ENCODE results near the gene KPNA6. TPM values are rescaled to one million over a fixed set of nuclear protein-coding genes. Genes with fewer than 3 reads are reported as not detected.
A peak's percentile ranks its signal among the peaks of the same experiment; 100 is the strongest.

Gene KPNA6
- total RNA-seq, 1 experiment from 2014 or later = 114 TPM

GRCh38 chr1:32224285-32224684, 116.4 kb downstream of the KPNA6 start:
- peaks cover 7% of the 10 kb centered on the region for H3K23me2 ChIP-seq (ENCODE audit: insufficient read length, low read depth, low read length, poor library complexity, severe bottlenecking)
- peaks cover 3% of the 10 kb centered on the region; the same call in 1 of the 2 replicates for H3K79me2 ChIP-seq (ENCODE audit: insufficient read depth, low read length)
- Mint-ChIP-seq H3K4me1 (peaks cover 17 to 25% of the 10 kb centered on the region in 2 experiments), H3K4me3 (peak overlapping the region; percentile 52 to 98), H3K36me3 (ENCODE audit: insufficient read depth in 1 of 3, low read depth in 3 of 3) (peaks cover 40 to 60% (median 58%) of the 10 kb centered on the region in 3 experiments), H3K9me3 (no peaks in the 10 kb centered on the region), H3K27me3 (ENCODE audit: low read depth) (no peaks in the 10 kb centered on the region), H3K27ac (peak overlapping the region in 1 of 3 experiments; percentile 79; a peak in 2 of 7 replicates)
- H2AFZ ChIP-seq (ENCODE audit: low read length) = no peak overlapping the region
- no peaks in the 10 kb centered on the region for H4K20me1 ChIP-seq (ENCODE audit: control insufficient read depth, insufficient read depth, insufficient read length)
- peak overlapping the region; percentile 55 for H4K8ac ChIP-seq (replicated peaks; ENCODE audit: insufficient read length, low read depth, low read length)
- no peak overlapping the region for H4K5ac ChIP-seq (ENCODE audit: insufficient read length, low read depth, low read length)
- H2BK20ac ChIP-seq (ENCODE audit: low read depth, low read length, poor library complexity, severe bottlenecking) = no peak overlapping the region
- H3K4me2 ChIP-seq (ENCODE audit: insufficient read depth, insufficient read length, low read length) = no peak overlapping the region
- no peak overlapping the region for H3T11ph ChIP-seq (ENCODE audit: low read length)
- H3K27me3 ChIP-seq (ENCODE audit: insufficient read depth, low read length) = no peaks in the 10 kb centered on the region
- H3K23ac ChIP-seq (ENCODE audit: insufficient read length, low read depth, low read length) = no peak overlapping the region
- DNase-seq = no peak
- H2BK15ac ChIP-seq (ENCODE audit: low read depth, low read length) = no peak overlapping the region
- no peak overlapping the region for H3K27ac ChIP-seq (ENCODE audit: insufficient read length, low read depth, low read length)
- no peaks in the 10 kb centered on the region for H3K9me3 ChIP-seq (ENCODE audit: control insufficient read depth, low read depth, low read length)
- no peak overlapping the region for H2BK5ac ChIP-seq (ENCODE audit: insufficient read length, low read length)
- H4K91ac ChIP-seq (ENCODE audit: insufficient read length, low read depth, low read length) = no peak overlapping the region
- H3K14ac ChIP-seq (ENCODE audit: insufficient read depth, low read length) = no peak overlapping the region
- TF ChIP-seq CTCF (conservative IDR thresholded peaks at IDR 0.05) = no peak
- no peak overlapping the region for H2AK5ac ChIP-seq (ENCODE audit: insufficient read length, low read length)
- H3K9ac ChIP-seq (ENCODE audit: extremely low read depth, insufficient read length, low read length) = no peak overlapping the region
- no CpG with 5 or more reads among the region's 4 CpGs for WGBS (ENCODE audit: extremely low coverage, insufficient read length, low lambda C conversion rate)
- no peak overlapping the region for H3K4ac ChIP-seq (ENCODE audit: low read depth, low read length)
- peaks cover 7% of the 10 kb centered on the region; the same call in 1 of the 2 replicates for H3K4me1 ChIP-seq (ENCODE audit: insufficient read depth, low read length)
- H2BK120ac ChIP-seq (ENCODE audit: low read depth, low read length, poor library complexity, severe bottlenecking) = no peak overlapping the region
- H3K18ac ChIP-seq (ENCODE audit: insufficient read length, low read depth, low read length) = no peak overlapping the region
- no peaks in the 10 kb centered on the region for H3K79me1 ChIP-seq (ENCODE audit: insufficient read depth, low read depth, low read length, poor library complexity, severe bottlenecking)
- no peak overlapping the region for H2BK12ac ChIP-seq (ENCODE audit: insufficient read length, low read depth, low read length)
- no peak overlapping the region for H3K56ac ChIP-seq (ENCODE audit: insufficient read length, low read depth, low read length)

Small RNA genes lying within 50 kb of the gene (microRNA-seq; reads per million reads assigned to microRNA genes)
- not detected for gene MIR5585 (ENCODE audit: borderline microRNAs expressed)

Other genes starting within 250 kb of the KPNA6 start
- 191 and 192 TPM in 2 replicates for gene PTP4A2, start 169.7 kb upstream of the KPNA6 start, total RNA-seq (2021)
- 267 and 273 TPM in 2 replicates for gene KHDRBS1, start 94.2 kb upstream of the KPNA6 start, total RNA-seq (2021)
- gene TMEM39B, start 35.1 kb upstream of the KPNA6 start, total RNA-seq (2021) = 25.0 and 27.4 TPM in 2 replicates
- gene TXLNA, start 71.6 kb downstream of the KPNA6 start, total RNA-seq (2021) = 67.3 and 69.4 TPM in 2 replicates
- gene CCDC28B, start 92.5 kb downstream of the KPNA6 start, total RNA-seq (2021) = 20.7 and 21.3 TPM in 2 replicates
- 5.1 and 5.3 TPM in 2 replicates for gene IQCC, start 97.6 kb downstream of the KPNA6 start, total RNA-seq (2021)
- gene DCDC2B, start 101.0 kb downstream of the KPNA6 start, total RNA-seq (2021) = not detected in 2 replicates
- 19.5 and 19.7 TPM in 2 replicates for gene TMEM234, start 114.3 kb downstream of the KPNA6 start, total RNA-seq (2021)
- gene EIF3I, start 114.4 kb downstream of the KPNA6 start, total RNA-seq (2021) = 222 and 224 TPM in 2 replicates
- gene FAM167B, start 139.2 kb downstream of the KPNA6 start, total RNA-seq (2021) = 1.5 and 2.1 TPM in 2 replicates
- gene LCK, start 143.2 kb downstream of the KPNA6 start, total RNA-seq (2021) = 37.0 and 37.6 TPM in 2 replicates
- 162 and 174 TPM in 2 replicates for gene HDAC1, start 184.0 kb downstream of the KPNA6 start, total RNA-seq (2021)
- 457 and 470 TPM in 2 replicates for gene MARCKSL1, start 228.2 kb downstream of the KPNA6 start, total RNA-seq (2021)

All from H9 (cell line).